Upper lobe of left lung (tissue), 4 donors: ENCODE results near the gene SLC30A7.

ENCODE experiments used
- CTCF ChIP-seq, 6 experiments: fragments of 450-650 bp in 4 of 6; fragments of 200-600 bp in 2 of 6; sonication (generic) in 2 of 6; IDR thresholded peaks; one replicate each; pipeline ENCODE4 v1.5.1; 2016 to 2019; ENCODE audit warnings: antibody characterized with exemption in 6 of 6
- POLR2A ChIP-seq, 4 donors: fragments of 450-650 bp; IDR thresholded peaks; one replicate each; pipeline ENCODE4 v1.5.1; 2016 to 2017; ENCODE audit warnings: antibody characterized with exemption in 4 of 4, mild to moderate bottlenecking in 2 of 4
- POLR2AphosphoS5 ChIP-seq, 2 donors: sonication (generic); formaldehyde crosslinking; IDR thresholded peaks; one replicate each; pipeline ENCODE4 v1.5.1; 2017; ENCODE audit warnings: antibody characterized with exemption in 2 of 2

GRCh38 chr1:100879422-100879821, 16.5 kb upstream of the SLC30A7 start:
- TF ChIP-seq CTCF (IDR thresholded peaks at IDR 0.05) (no peak), POLR2AphosphoS5 (IDR thresholded peaks at IDR 0.05) (no peak), POLR2A (IDR thresholded peaks at IDR 0.05) (no peak)
